HUDEP-2 (cell line): ENCODE measurements around the gene ADGRG2.

Experiments used
- DNase-seq, 76 experiments: peaks; one replicate each; lab custom pipeline; 2025; ENCODE audit not compliant: unreplicated experiment in 76 of 76; lab: John Stamatoyannopoulos, UW

Gene ADGRG2

GRCh38 chrX:19121898-19122640, at the start of gene ADGRG2:
ADGRG2 (minus strand) TSS chrX:19122468; CDS start chrX:19068834, 53,634 bp downstream.
- peak in 1 of 76 experiments; percentile 0 for DNase-seq

- DNase-seq: no peak
These were observed 46.3 kb upstream of the ADGRG2 start for GRCh38 chrX:19168609-19169008.

GRCh38 chrX:19162851-19163250, 40.6 kb upstream of the ADGRG2 start:
- no peak for DNase-seq

GRCh38 chrX:19156186-19156585, 33.9 kb upstream of the ADGRG2 start:
- DNase-seq: no peak

GRCh38 chrX:19152762-19153161, 30.5 kb upstream of the ADGRG2 start:
- DNase-seq: no peak

- DNase-seq: peak in 1 of 76 experiments; percentile 0
These were observed 14.8 kb upstream of the ADGRG2 start for GRCh38 chrX:19137067-19137466.

- no peak for DNase-seq
These were observed 11.5 kb upstream of the ADGRG2 start for GRCh38 chrX:19133784-19134183.

- no peak for DNase-seq
These were observed 11.0 kb upstream of the ADGRG2 start for GRCh38 chrX:19133231-19133630.

GRCh38 chrX:19130628-19131027, 8.4 kb upstream of the ADGRG2 start:
- DNase-seq: peak in 1 of 76 experiments; percentile 0

GRCh38 chrX:19129694-19130093, 7.4 kb upstream of the ADGRG2 start:
- no peak for DNase-seq

- no peak for DNase-seq
These were observed 5.4 kb upstream of the ADGRG2 start for GRCh38 chrX:19127649-19128168.

- DNase-seq: no peak
These were observed 357 bp upstream of the ADGRG2 start for GRCh38 chrX:19122641-19123009.

- DNase-seq: no peak
These were observed 802 bp downstream of the ADGRG2 start for GRCh38 chrX:19121466-19121865.

- no peak for DNase-seq
These were observed 11.6 kb downstream of the ADGRG2 start for GRCh38 chrX:19110642-19111041.

- no peak for DNase-seq
These were observed 15.2 kb downstream of the ADGRG2 start for GRCh38 chrX:19107035-19107434.

- DNase-seq: no peak
These were observed 21.7 kb downstream of the ADGRG2 start for GRCh38 chrX:19100586-19100985.

- no peak for DNase-seq
These were observed 24.6 kb downstream of the ADGRG2 start for GRCh38 chrX:19097553-19098283.

- DNase-seq: no peak
These were observed 25.7 kb downstream of the ADGRG2 start for GRCh38 chrX:19096586-19096985.

- DNase-seq: no peak
These were observed 27.6 kb downstream of the ADGRG2 start for GRCh38 chrX:19094654-19095053.

- DNase-seq: no peak
These were observed 30.7 kb downstream of the ADGRG2 start for GRCh38 chrX:19091596-19091995.

GRCh38 chrX:19089555-19090040, 32.7 kb downstream of the ADGRG2 start:
- no peak for DNase-seq
